ENCODE data around the gene TREX2.

The TREX2 gene

DNA sequence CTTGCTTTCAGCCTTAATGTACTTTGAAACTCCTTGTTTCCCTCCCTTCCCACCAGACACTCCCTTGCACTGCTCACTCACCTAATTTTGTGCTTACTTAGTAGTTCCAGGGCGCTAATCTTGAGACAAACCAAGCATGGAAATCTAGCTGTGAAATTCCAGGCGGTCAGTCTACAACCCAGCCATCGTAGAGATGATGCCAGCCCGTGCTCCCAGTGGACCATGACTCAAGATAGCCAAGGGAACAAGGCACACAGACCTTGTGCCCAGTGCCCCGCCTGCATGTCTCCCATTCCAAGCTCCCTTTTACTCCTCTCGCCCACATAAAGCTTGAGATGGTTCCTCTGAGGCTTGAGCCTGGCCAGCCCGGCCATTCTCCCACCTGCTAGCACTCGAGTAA lies 11.1 kb downstream of the TREX2 start:
- H3K27me3 ChIP-seq (ENCODE audit: control insufficient read depth, insufficient read depth, low read length): no peaks in the 10 kb centered on the region
- H3K9ac ChIP-seq: no peak overlapping the region
- TF ChIP-seq, protein P1, sequence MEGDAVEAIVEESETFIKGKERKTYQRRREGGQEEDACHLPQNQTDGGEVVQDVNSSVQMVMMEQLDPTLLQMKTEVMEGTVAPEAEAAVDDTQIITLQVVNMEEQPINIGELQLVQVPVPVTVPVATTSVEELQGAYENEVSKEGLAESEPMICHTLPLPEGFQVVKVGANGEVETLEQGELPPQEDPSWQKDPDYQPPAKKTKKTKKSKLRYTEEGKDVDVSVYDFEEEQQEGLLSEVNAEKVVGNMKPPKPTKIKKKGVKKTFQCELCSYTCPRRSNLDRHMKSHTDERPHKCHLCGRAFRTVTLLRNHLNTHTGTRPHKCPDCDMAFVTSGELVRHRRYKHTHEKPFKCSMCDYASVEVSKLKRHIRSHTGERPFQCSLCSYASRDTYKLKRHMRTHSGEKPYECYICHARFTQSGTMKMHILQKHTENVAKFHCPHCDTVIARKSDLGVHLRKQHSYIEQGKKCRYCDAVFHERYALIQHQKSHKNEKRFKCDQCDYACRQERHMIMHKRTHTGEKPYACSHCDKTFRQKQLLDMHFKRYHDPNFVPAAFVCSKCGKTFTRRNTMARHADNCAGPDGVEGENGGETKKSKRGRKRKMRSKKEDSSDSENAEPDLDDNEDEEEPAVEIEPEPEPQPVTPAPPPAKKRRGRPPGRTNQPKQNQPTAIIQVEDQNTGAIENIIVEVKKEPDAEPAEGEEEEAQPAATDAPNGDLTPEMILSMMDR (IDR thresholded peaks at IDR 0.05): no peak
- H3K36me3 ChIP-seq (ENCODE audit: control insufficient read depth, insufficient read depth, low read length): no peaks in the 10 kb centered on the region
- peak overlapping the region; percentile 9 for H3K4me3 ChIP-seq (ENCODE audit: low read depth, low read length)
- H3K9me3 ChIP-seq (ENCODE audit: control insufficient read depth, low read length): no peaks in the 10 kb centered on the region
- H2AFZ ChIP-seq: peak overlapping the region; percentile 53
- no peaks in the 10 kb centered on the region for H3K79me2 ChIP-seq
- H3K4me2 ChIP-seq (ENCODE audit: low read length): peak overlapping the region; percentile 22
- peak overlapping the region; percentile 42 for H3K27ac ChIP-seq
- peaks cover 3% of the 10 kb centered on the region for H3K4me1 ChIP-seq

GRCh38 chrX:153433781-153434285 lies 12.0 kb downstream of the TREX2 start:
- Histone ChIP-seq H2AFZ (no peak overlapping the region), H3K79me2 (no peaks in the 10 kb centered on the region), H3K9me3 (ENCODE audit: control insufficient read depth, low read length) (no peaks in the 10 kb centered on the region), H3K4me3 (ENCODE audit: low read depth, low read length) (no peak overlapping the region), H3K36me3 (ENCODE audit: control insufficient read depth, insufficient read depth, low read length) (no peaks in the 10 kb centered on the region), H3K9ac (no peak overlapping the region), H3K27me3 (ENCODE audit: control insufficient read depth, insufficient read depth, low read length) (no peaks in the 10 kb centered on the region), H3K4me2 (ENCODE audit: low read length) (no peak overlapping the region), H3K27ac (no peak overlapping the region), H3K4me1 (peaks cover 3% of the 10 kb centered on the region)
- TF ChIP-seq, protein P1 (IDR thresholded peaks at IDR 0.05): no peak

DNA sequence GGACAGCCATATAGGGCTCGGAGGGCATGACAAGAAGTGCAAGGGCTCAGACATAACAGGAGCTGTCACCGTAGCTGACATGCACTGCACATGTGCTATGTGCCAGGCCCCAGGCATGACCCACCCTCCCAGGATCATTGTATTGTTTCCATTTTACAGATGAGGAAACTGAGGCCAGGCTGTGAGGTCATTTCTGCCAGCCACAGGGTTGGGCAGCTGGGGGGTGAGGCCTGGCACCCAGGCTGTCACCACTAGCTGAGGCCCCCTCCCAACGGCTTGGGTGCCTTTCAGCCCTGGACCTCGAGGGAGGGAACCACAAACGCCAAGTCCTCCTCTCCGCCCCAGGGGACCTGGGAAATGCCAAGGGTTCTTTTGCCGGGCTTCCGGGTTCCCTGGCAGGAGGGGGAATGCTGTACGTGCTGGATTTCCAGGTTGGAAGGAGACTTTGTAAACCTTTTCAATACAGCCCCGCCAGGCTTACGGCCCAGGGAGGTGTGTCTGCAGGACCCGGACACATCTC lies 12.6 kb downstream of the TREX2 start:
- Histone ChIP-seq H3K9me3 (ENCODE audit: control insufficient read depth, low read length) (no peaks in the 10 kb centered on the region), H2AFZ (no peak overlapping the region), H3K36me3 (ENCODE audit: control insufficient read depth, insufficient read depth, low read length) (no peaks in the 10 kb centered on the region), H3K27me3 (ENCODE audit: control insufficient read depth, insufficient read depth, low read length) (no peaks in the 10 kb centered on the region), H3K79me2 (no peaks in the 10 kb centered on the region), H3K27ac (no peak overlapping the region), H3K4me2 (ENCODE audit: low read length) (no peak overlapping the region), H3K4me1 (peaks cover 3% of the 10 kb centered on the region), H3K4me3 (ENCODE audit: low read depth, low read length) (no peak overlapping the region), H3K9ac (no peak overlapping the region)
- TF ChIP-seq, protein P1 (IDR thresholded peaks at IDR 0.05): no peak

GRCh38 chrX:153430796-153431195 lies 15.1 kb downstream of the TREX2 start:
- Histone ChIP-seq H3K27me3 (ENCODE audit: control insufficient read depth, insufficient read depth, low read length) (no peaks in the 10 kb centered on the region), H3K9me3 (ENCODE audit: control insufficient read depth, low read length) (no peaks in the 10 kb centered on the region), H3K27ac (no peak overlapping the region), H3K4me2 (ENCODE audit: low read length) (no peak overlapping the region), H3K4me1 (no peaks in the 10 kb centered on the region), H3K9ac (no peak overlapping the region), H3K4me3 (ENCODE audit: low read depth, low read length) (no peak overlapping the region), H2AFZ (no peak overlapping the region), H3K36me3 (ENCODE audit: control insufficient read depth, insufficient read depth, low read length) (no peaks in the 10 kb centered on the region), H3K79me2 (no peaks in the 10 kb centered on the region)
- TF ChIP-seq, protein P1 (IDR thresholded peaks at IDR 0.05): no peak

- Histone ChIP-seq H3K27me3 (ENCODE audit: control insufficient read depth, insufficient read depth, low read length) (no peaks in the 10 kb centered on the region), H3K9ac (no peak overlapping the region), H3K79me2 (no peaks in the 10 kb centered on the region), H3K9me3 (ENCODE audit: control insufficient read depth, low read length) (no peaks in the 10 kb centered on the region), H3K4me2 (ENCODE audit: low read length) (no peak overlapping the region), H2AFZ (no peak overlapping the region), H3K27ac (no peak overlapping the region), H3K4me1 (peaks cover 4% of the 10 kb centered on the region), H3K36me3 (ENCODE audit: control insufficient read depth, insufficient read depth, low read length) (no peaks in the 10 kb centered on the region), H3K4me3 (ENCODE audit: low read depth, low read length) (no peak overlapping the region)
- TF ChIP-seq, protein P1 (IDR thresholded peaks at IDR 0.05): no peak
These were observed 19.7 kb downstream of the TREX2 start for GRCh38 chrX:153426204-153426603.
